Retinal pigment epithelial cell (primary cell): ENCODE data around the gene MACROD1.

Experiments
- DNase-seq: peaks from one replicate; pipeline ENCODE4 v3.0.0-alpha.2; 2010; ENCODE audit warnings: low read depth
- H3K4me3 ChIP-seq: 2 replicates; pipeline ENCODE4 v1.5.1; 2011; ENCODE audit warnings: mild to moderate bottlenecking, low read length, control low read depth, moderate library complexity
- CTCF ChIP-seq: conservative IDR thresholded peaks from 2 replicates; pipeline ENCODE4 v1.5.1; 2011; ENCODE audit warnings: low read depth, low read length, control low read depth, inconsistent platforms

The MACROD1 gene

GRCh38 chr11:64021757-64022093 lies 144.2 kb downstream of the MACROD1 start:
- no peak for TF ChIP-seq CTCF
- H3K4me3 ChIP-seq = no peak overlapping the region
- DNase-seq = no peak

- TF ChIP-seq CTCF = no peak
- DNase-seq = no peak
Observed at GRCh38 chr11:64020976-64021756, 144.7 kb downstream of the MACROD1 start.

GRCh38 chr11:64019106-64020037 lies 146.5 kb downstream of the MACROD1 start:
- no peak for TF ChIP-seq CTCF
- H3K4me3 ChIP-seq = no peak overlapping the region
- DNase-seq = no peak

More at GRCh38 chr11:64020976-64021756, 144.7 kb downstream of the MACROD1 start:
- H3K4me3 ChIP-seq = no peak overlapping the region

- TF ChIP-seq CTCF = no peak
- no peak for DNase-seq
Observed at GRCh38 chr11:64018310-64018709, 147.6 kb downstream of the MACROD1 start.

GRCh38 chr11:64017945-64018224 lies 148.0 kb downstream of the MACROD1 start:
- no peak overlapping the region for H3K4me3 ChIP-seq
- no peak for TF ChIP-seq CTCF
- DNase-seq = no peak

More at GRCh38 chr11:64018310-64018709, 147.6 kb downstream of the MACROD1 start:
- H3K4me3 ChIP-seq = no peak overlapping the region

- DNase-seq = no peak
- no peak overlapping the region for H3K4me3 ChIP-seq
- no peak for TF ChIP-seq CTCF
Observed at GRCh38 chr11:64015935-64016845, 149.7 kb downstream of the MACROD1 start.
